Astrocyte (in vitro differentiated cells and primary cell): Measurements from ENCODE around the gene NFAT5. TPM values are rescaled to one million over a fixed set of nuclear protein-coding genes. Genes with fewer than 3 reads are reported as not detected.

Experiments used
- DNase-seq: peaks from one replicate; pipeline ENCODE4 v3.0.0-alpha.2; 2010; ENCODE audit warnings: low read depth
- FAIRE-seq: peaks from 2 replicates; lab custom pipeline; 2011; peaks lifted over from hg19 to GRCh38; lab: Jason Lieb, UNC
- H2AFZ ChIP-seq: 2 replicates; pipeline ENCODE4 v1.6.0; 2012; ENCODE audit warnings: low read depth, low read length, inconsistent platforms
- H3K27ac ChIP-seq: 2 replicates; pipeline ENCODE4 v1.5.1; 2011; ENCODE audit warnings: low read depth, low read length, inconsistent platforms
- H3K27me3 ChIP-seq: 2 replicates; pipeline ENCODE4 v1.6.0; 2011; ENCODE audit warnings: low read length, inconsistent platforms; ENCODE audit not compliant: insufficient read depth
- H3K36me3 ChIP-seq: 2 replicates; pipeline ENCODE4 v1.5.1; 2011; ENCODE audit warnings: low read length, inconsistent platforms; ENCODE audit not compliant: insufficient read depth
- H3K4me1 ChIP-seq: 2 replicates; pipeline ENCODE4 v1.5.1; 2011; ENCODE audit warnings: low read length, inconsistent platforms; ENCODE audit not compliant: insufficient read depth
- H3K4me2 ChIP-seq: 2 replicates; pipeline ENCODE4 v1.6.0; 2012; ENCODE audit warnings: low read length, inconsistent platforms
- H3K4me3 ChIP-seq: 2 replicates; pipeline ENCODE4 v1.5.1; 2011; ENCODE audit warnings: low read depth, mild to moderate bottlenecking, low read length, inconsistent platforms; ENCODE audit not compliant: insufficient read depth
- H3K79me2 ChIP-seq: 2 replicates; pipeline ENCODE4 v1.6.0; 2012; ENCODE audit warnings: mild to moderate bottlenecking, low read length, inconsistent platforms; ENCODE audit not compliant: insufficient read depth
- H3K9ac ChIP-seq: 2 replicates; pipeline ENCODE4 v1.6.0; 2012; ENCODE audit warnings: mild to moderate bottlenecking, low read length, inconsistent platforms
- H3K9me3 ChIP-seq: 2 replicates; pipeline ENCODE4 v1.5.1; 2012; ENCODE audit warnings: low read depth, mild to moderate bottlenecking, low read length, inconsistent platforms; ENCODE audit not compliant: insufficient read depth
- H4K20me1 ChIP-seq: 2 replicates; pipeline ENCODE4 v1.6.0; 2012; ENCODE audit warnings: low read length, inconsistent platforms; ENCODE audit not compliant: insufficient read depth
- H3K27ac Mint-ChIP-seq: one replicate; pipeline ENCODE4 v1.8.0; 2021; ENCODE audit warnings: mild to moderate bottlenecking, mixed read lengths; ENCODE audit not compliant: unreplicated experiment
- H3K27me3 Mint-ChIP-seq: one replicate; pipeline ENCODE4 v1.8.0; 2021; ENCODE audit warnings: low read depth, mixed read lengths; ENCODE audit not compliant: unreplicated experiment
- H3K36me3 Mint-ChIP-seq: one replicate; pipeline ENCODE4 v1.8.0; 2021; ENCODE audit warnings: low read depth, mixed read lengths; ENCODE audit not compliant: unreplicated experiment
- H3K4me1 Mint-ChIP-seq: one replicate; pipeline ENCODE4 v1.8.0; 2021; ENCODE audit warnings: low read depth, mixed read lengths; ENCODE audit not compliant: unreplicated experiment
- H3K4me3 Mint-ChIP-seq: one replicate; pipeline ENCODE4 v1.8.0; 2021; ENCODE audit warnings: mild to moderate bottlenecking, moderate library complexity, mixed read lengths; ENCODE audit not compliant: unreplicated experiment
- H3K9me3 Mint-ChIP-seq: one replicate; pipeline ENCODE4 v1.8.0; 2021; ENCODE audit warnings: mild to moderate bottlenecking, mixed read lengths; ENCODE audit not compliant: unreplicated experiment
- EZH2 ChIP-seq: IDR thresholded peaks from 2 replicates; pipeline ENCODE4 v1.6.1; 2012; ENCODE audit warnings: mild to moderate bottlenecking, low read length, inconsistent platforms; ENCODE audit not compliant: insufficient read depth
- total RNA-seq: library from RNA; stranded (reverse); gene quantifications from 2 replicates; pipeline ENCODE4 v1.2.1, GENCODE V29; 2021
- TF ChIP-seq, protein P1 (sequence below): IDR thresholded peaks from 2 replicates; pipeline ENCODE4 v1.5.1; 2011; ENCODE audit warnings: low read depth, mild to moderate bottlenecking, inconsistent platforms, low read length, moderate library complexity; ENCODE audit not compliant: insufficient read depth

The NFAT5 gene
- total RNA-seq, 1 donor from 2014 or later: 96.2 TPM

DNA sequence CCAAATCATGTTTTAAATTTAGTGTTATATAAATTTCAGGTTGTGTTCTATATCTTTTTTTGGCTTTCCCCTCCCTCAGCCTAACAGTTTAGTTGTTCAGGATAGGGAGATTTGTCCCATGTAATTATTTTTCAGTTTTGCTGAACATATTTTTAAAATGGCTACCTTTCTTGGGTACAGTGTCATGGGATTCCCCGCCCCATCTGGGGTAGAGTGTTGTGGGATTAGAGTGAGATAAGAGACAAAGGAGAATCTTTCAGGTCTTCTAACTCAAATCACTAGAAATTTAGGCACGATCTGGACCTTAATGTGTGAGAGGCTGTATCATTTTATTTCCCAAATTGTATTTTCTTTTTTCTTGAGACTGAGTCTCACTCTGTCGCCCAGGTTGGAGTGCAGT lies 24.8 kb downstream of the NFAT5 start:
- H3K4me3 Mint-ChIP-seq: no peak overlapping the region
- H3K36me3 ChIP-seq: no peaks in the 10 kb centered on the region
- H3K9me3 Mint-ChIP-seq: no peaks in the 10 kb centered on the region
- no peak overlapping the region for H2AFZ ChIP-seq
- H4K20me1 ChIP-seq: peaks cover 86% of the 10 kb centered on the region
- FAIRE-seq (no peak), DNase-seq (no peak)
- peaks cover 23% of the 10 kb centered on the region for H3K4me1 Mint-ChIP-seq
- H3K4me2 ChIP-seq: no peak overlapping the region
- no peak overlapping the region for H3K4me3 ChIP-seq
- no peak overlapping the region for H3K9ac ChIP-seq
- H3K79me2 ChIP-seq: peaks cover 97% of the 10 kb centered on the region
- no peaks in the 10 kb centered on the region for H3K4me1 ChIP-seq
- no peaks in the 10 kb centered on the region for H3K9me3 ChIP-seq
- TF ChIP-seq, protein P1, sequence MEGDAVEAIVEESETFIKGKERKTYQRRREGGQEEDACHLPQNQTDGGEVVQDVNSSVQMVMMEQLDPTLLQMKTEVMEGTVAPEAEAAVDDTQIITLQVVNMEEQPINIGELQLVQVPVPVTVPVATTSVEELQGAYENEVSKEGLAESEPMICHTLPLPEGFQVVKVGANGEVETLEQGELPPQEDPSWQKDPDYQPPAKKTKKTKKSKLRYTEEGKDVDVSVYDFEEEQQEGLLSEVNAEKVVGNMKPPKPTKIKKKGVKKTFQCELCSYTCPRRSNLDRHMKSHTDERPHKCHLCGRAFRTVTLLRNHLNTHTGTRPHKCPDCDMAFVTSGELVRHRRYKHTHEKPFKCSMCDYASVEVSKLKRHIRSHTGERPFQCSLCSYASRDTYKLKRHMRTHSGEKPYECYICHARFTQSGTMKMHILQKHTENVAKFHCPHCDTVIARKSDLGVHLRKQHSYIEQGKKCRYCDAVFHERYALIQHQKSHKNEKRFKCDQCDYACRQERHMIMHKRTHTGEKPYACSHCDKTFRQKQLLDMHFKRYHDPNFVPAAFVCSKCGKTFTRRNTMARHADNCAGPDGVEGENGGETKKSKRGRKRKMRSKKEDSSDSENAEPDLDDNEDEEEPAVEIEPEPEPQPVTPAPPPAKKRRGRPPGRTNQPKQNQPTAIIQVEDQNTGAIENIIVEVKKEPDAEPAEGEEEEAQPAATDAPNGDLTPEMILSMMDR: no peak
- no peak for TF ChIP-seq EZH2
- H3K27me3 Mint-ChIP-seq: no peaks in the 10 kb centered on the region
- no peak overlapping the region for H3K27ac Mint-ChIP-seq
- H3K27me3 ChIP-seq: no peaks in the 10 kb centered on the region
- no peaks in the 10 kb centered on the region for H3K36me3 Mint-ChIP-seq
- no peak overlapping the region for H3K27ac ChIP-seq

DNA sequence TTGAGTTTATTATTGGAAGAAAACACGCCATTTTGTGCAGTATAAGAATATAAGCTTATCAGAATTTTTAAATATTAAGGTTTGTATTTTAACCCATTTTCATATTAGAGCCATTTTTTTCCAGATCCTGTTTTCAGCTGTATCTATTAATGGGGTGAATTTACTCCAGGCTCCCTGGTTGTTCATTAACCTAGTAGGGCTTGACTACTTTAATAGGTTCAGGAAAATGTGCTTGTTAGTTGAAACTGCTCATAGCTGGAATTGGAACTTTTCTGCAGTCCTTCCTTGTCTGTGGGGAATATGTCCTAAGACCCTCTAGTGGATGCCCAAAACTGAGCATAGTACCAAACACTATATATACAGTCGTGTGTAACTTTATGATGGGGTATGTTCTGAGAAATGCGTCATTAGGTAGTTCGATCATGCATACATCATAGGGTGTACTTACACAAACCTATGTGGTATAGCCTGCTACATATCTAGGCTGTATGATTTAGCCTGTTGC lies 28.0 kb downstream of the NFAT5 start:
- no peak overlapping the region for H3K27ac Mint-ChIP-seq
- H3K9me3 Mint-ChIP-seq: no peaks in the 10 kb centered on the region
- TF ChIP-seq, protein P1: no peak
- no peak for TF ChIP-seq EZH2
- no peak overlapping the region for H2AFZ ChIP-seq
- H3K27ac ChIP-seq: no peak overlapping the region
- no peak overlapping the region for H3K4me2 ChIP-seq
- FAIRE-seq (no peak), DNase-seq (no peak)
- no peaks in the 10 kb centered on the region for H3K9me3 ChIP-seq
- H3K4me1 ChIP-seq: no peaks in the 10 kb centered on the region
- no peak overlapping the region for H3K9ac ChIP-seq
- peaks cover 82% of the 10 kb centered on the region for H4K20me1 ChIP-seq
- no peaks in the 10 kb centered on the region for H3K27me3 Mint-ChIP-seq
- no peaks in the 10 kb centered on the region for H3K36me3 Mint-ChIP-seq
- H3K36me3 ChIP-seq: no peaks in the 10 kb centered on the region
- H3K4me3 Mint-ChIP-seq: no peak overlapping the region
- H3K27me3 ChIP-seq: no peaks in the 10 kb centered on the region
- peaks cover 96% of the 10 kb centered on the region for H3K79me2 ChIP-seq
- H3K4me1 Mint-ChIP-seq: peaks cover 31% of the 10 kb centered on the region
- no peak overlapping the region for H3K4me3 ChIP-seq

- Mint-ChIP-seq H3K9me3 (no peaks in the 10 kb centered on the region), H3K27ac (peak overlapping the region; percentile 14), H3K36me3 (peaks cover 3% of the 10 kb centered on the region), H3K4me1 (peaks cover 39% of the 10 kb centered on the region), H3K27me3 (no peaks in the 10 kb centered on the region), H3K4me3 (no peak overlapping the region)
- Histone ChIP-seq H3K9me3 (no peaks in the 10 kb centered on the region), H3K9ac (no peak overlapping the region), H3K79me2 (peaks cover 98% of the 10 kb centered on the region), H3K4me2 (no peak overlapping the region), H3K27me3 (no peaks in the 10 kb centered on the region), H3K27ac (no peak overlapping the region), H3K4me1 (no peaks in the 10 kb centered on the region), H4K20me1 (peaks cover 84% of the 10 kb centered on the region), H3K36me3 (no peaks in the 10 kb centered on the region), H3K4me3 (no peak overlapping the region), H2AFZ (no peak overlapping the region)
- FAIRE-seq: no peak
- DNase-seq: peak; percentile 53
- no peak for TF ChIP-seq EZH2
- TF ChIP-seq, protein P1: no peak
These were observed 29.6 kb downstream of the NFAT5 start for GRCh38 chr16:69595127-69596036.
